Uterus (tissue), 2 donors: Measurements from ENCODE around the gene SRC.

ENCODE experiments used
- CTCF ChIP-seq, 4 experiments: fragments of 200-600 bp in 2 of 4; fragments of 450-650 bp in 2 of 4; sonication (generic) in 2 of 4; IDR thresholded peaks; one replicate each; pipeline ENCODE4 v1.5.1; 2016 to 2019; ENCODE audit warnings: antibody characterized with exemption in 4 of 4, mild to moderate bottlenecking in 2 of 4, moderate library complexity in 1 of 4
- POLR2A ChIP-seq, 2 donors: fragments of 450-650 bp; IDR thresholded peaks; one replicate each; pipeline ENCODE4 v1.6.1; 2016; ENCODE audit warnings: antibody characterized with exemption in 2 of 2, mild to moderate bottlenecking in 1 of 2, moderate library complexity in 1 of 2

- no peak for TF ChIP-seq CTCF (IDR thresholded peaks at IDR 0.05)
- no peak for TF ChIP-seq POLR2A (IDR thresholded peaks at IDR 0.05)
Observed at GRCh38 chr20:37319151-37319671, 26.7 kb upstream of the SRC start.
